ENCODE measurements around the gene SLC6A3. TPM values are rescaled to one million over a fixed set of nuclear protein-coding genes. Genes with fewer than 3 reads are reported as not detected.

SLC6A3 gene
- total RNA-seq, 2 experiments from 2014 or later, result not detected

DNA sequence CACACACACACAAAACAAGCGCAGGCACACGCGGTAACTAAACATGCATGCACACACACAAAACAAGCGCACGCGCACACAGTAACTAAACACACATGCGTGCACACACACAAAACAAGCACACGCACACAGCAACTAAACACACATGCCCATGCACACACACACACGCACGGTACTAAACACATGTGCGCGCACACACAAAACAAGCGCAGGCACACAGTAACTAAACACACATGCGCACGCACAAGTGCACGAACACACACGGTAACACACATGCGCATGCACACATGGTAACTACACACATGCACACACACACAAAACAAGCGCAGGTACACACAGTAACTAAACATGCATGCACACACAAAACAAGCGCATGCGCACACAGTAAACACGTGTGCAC lies 19.9 kb upstream of the SLC6A3 start:
- H3K9me3 Mint-ChIP-seq, result peaks cover 4% of the 10 kb centered on the region
- ATAC-seq (no peak), DNase-seq (no peak)
- no peak overlapping the region for H3K4me3 Mint-ChIP-seq
- no peaks in the 10 kb centered on the region for H3K4me1 Mint-ChIP-seq (ENCODE audit: low read depth)
- TF ChIP-seq, protein P1, sequence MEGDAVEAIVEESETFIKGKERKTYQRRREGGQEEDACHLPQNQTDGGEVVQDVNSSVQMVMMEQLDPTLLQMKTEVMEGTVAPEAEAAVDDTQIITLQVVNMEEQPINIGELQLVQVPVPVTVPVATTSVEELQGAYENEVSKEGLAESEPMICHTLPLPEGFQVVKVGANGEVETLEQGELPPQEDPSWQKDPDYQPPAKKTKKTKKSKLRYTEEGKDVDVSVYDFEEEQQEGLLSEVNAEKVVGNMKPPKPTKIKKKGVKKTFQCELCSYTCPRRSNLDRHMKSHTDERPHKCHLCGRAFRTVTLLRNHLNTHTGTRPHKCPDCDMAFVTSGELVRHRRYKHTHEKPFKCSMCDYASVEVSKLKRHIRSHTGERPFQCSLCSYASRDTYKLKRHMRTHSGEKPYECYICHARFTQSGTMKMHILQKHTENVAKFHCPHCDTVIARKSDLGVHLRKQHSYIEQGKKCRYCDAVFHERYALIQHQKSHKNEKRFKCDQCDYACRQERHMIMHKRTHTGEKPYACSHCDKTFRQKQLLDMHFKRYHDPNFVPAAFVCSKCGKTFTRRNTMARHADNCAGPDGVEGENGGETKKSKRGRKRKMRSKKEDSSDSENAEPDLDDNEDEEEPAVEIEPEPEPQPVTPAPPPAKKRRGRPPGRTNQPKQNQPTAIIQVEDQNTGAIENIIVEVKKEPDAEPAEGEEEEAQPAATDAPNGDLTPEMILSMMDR (IDR thresholded peaks at IDR 0.05), result no peak
- CTCF ChIA-PET, result no interaction called here
- H3K36me3 Mint-ChIP-seq (ENCODE audit: low read depth), result peaks cover 49% of the 10 kb centered on the region
- POLR2A ChIA-PET, result no interaction called here
- no peak overlapping the region for H3K27ac Mint-ChIP-seq
- intact Hi-C loops (cut with micrococcal nuclease), result no loop called here
- H3K27me3 Mint-ChIP-seq, result no peaks in the 10 kb centered on the region

DNA sequence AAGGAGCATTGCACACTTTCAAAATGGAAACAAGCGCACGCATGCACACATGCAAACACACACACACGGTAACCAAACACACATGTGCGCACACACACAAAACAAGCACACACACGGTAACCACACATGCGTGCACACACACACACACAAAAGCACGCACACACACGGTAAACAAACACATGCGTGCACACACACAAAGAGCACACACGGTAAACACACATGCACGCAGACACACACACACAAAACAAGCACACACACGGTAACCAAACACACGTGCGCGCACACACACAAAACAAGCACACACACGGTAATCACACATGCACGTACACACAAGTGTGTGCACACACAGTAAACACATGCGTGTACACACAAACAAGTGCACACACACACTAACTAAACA lies 19.3 kb upstream of the SLC6A3 start:
- H3K4me3 Mint-ChIP-seq, result no peak overlapping the region
- H3K36me3 Mint-ChIP-seq (ENCODE audit: low read depth), result peaks cover 49% of the 10 kb centered on the region
- no peaks in the 10 kb centered on the region for H3K4me1 Mint-ChIP-seq (ENCODE audit: low read depth)
- H3K27ac Mint-ChIP-seq, result no peak overlapping the region
- ATAC-seq, result no peak
- no peak for DNase-seq
- ChIA-PET CTCF (no interaction called here), POLR2A (no interaction called here)
- H3K27me3 Mint-ChIP-seq, result no peaks in the 10 kb centered on the region
- intact Hi-C loops (cut with micrococcal nuclease), result no loop called here
- H3K9me3 Mint-ChIP-seq, result peaks cover 4% of the 10 kb centered on the region
- TF ChIP-seq, protein P1 (IDR thresholded peaks at IDR 0.05), result no peak

DNA sequence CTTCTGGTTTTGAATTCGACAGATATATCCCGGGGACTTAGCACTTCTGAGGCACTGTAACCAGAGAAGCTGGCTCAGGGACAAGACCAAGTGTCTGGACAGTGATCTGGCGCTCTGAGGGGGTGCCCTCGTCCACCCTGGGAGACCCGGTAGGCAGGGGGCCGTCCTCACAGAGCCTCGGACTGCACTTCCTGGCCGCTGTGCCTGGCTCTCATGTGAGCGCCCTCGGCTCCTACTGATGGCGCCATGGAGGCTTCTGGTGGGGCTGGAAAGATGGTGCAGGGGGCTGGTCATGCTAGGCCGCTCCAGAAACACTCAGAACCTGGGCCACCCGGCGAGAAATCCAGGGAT lies 18.8 kb upstream of the SLC6A3 start:
- Mint-ChIP-seq H3K27ac (no peak overlapping the region), H3K4me1 (ENCODE audit: low read depth) (no peaks in the 10 kb centered on the region), H3K27me3 (no peaks in the 10 kb centered on the region), H3K36me3 (ENCODE audit: low read depth) (peaks cover 49% of the 10 kb centered on the region), H3K4me3 (no peak overlapping the region), H3K9me3 (peaks cover 4% of the 10 kb centered on the region)
- POLR2A ChIA-PET, result no interaction called here
- CTCF ChIA-PET, result interaction anchor here (1.0 kb wide), 1 partner anchor 15 kb away, joined by 3 read pairs; no protein-coding TSS in a partner anchor
- intact Hi-C loops (cut with micrococcal nuclease), result no loop called here
- ATAC-seq (no peak), DNase-seq (no peak)
- TF ChIP-seq, protein P1 (IDR thresholded peaks at IDR 0.05), result no peak

DNA sequence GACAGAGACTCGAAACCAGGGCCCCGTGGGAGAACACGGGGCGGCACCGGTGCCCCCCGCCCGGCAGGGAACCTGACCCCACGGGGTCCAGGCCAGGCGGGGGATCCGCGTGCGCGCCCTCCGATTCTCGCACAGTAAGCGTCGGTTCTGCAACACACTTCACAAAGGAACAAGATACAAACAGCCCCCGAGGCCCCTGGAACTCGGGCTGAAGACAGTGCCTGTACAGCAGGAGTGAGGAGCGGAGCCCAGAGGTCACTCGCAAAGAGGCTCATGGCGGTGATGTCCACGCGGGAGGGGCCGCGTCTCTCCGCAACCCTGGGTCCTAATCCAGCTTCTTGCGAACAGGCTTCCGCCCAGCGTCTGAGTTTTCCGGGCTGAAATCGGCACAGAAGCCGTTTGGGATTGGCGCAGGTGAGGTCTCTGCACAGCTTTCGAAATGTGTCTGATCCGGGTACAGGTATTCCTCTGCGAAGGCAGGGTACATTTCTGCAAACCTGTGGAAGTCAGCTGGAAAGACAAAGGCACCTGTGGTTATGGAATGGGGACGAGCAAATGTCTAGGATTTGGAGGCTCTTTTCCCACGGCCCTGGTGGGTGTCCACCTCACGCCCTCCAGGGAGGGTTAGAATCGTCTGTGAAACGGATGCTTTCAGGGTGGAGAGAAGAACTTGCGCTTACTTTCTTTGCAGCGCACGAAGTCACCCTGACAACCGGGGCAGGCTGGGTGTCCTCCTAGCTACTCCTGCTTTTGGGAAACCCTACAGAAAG lies 18.3 kb upstream of the SLC6A3 start:
- CTCF ChIA-PET, result interaction anchor here (1.0 kb wide), 1 partner anchor 16 kb away, joined by 3 read pairs; no protein-coding TSS in a partner anchor
- intact Hi-C loops (cut with micrococcal nuclease), result no loop called here
- DNase-seq, result no peak
- Mint-ChIP-seq H3K36me3 (ENCODE audit: low read depth) (peaks cover 49% of the 10 kb centered on the region), H3K27ac (no peak overlapping the region), H3K27me3 (no peaks in the 10 kb centered on the region), H3K4me1 (ENCODE audit: low read depth) (no peaks in the 10 kb centered on the region), H3K9me3 (peaks cover 4% of the 10 kb centered on the region), H3K4me3 (no peak overlapping the region)
- ATAC-seq, result no peak
- POLR2A ChIA-PET, result no interaction called here
- TF ChIP-seq, protein P1 (IDR thresholded peaks at IDR 0.05), result no peak

DNA sequence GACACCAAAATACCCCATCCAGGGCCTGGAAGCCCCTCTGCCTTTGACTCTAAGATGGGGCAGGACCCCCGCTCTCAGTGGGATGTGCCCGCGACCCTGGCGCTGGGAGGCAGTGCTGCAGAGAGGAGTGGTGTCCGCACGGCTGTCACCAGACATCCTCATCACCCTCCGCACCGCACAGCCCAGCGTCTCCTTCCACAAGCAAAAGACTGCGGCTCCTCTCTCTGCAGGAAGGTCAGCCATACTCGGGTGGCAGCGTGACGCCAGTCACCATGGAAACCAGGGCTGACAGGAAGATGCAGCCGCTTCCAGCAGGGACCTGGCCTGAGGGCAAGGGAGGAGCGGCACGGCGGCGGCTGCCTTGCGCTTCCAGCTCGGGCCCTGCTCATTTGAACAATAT lies 17.1 kb upstream of the SLC6A3 start:
- intact Hi-C loops (cut with micrococcal nuclease), result no loop called here
- ChIA-PET CTCF (no interaction called here), POLR2A (no interaction called here)
- no peaks in the 10 kb centered on the region for H3K4me1 Mint-ChIP-seq (ENCODE audit: low read depth)
- H3K36me3 Mint-ChIP-seq (ENCODE audit: low read depth), result peaks cover 42% of the 10 kb centered on the region
- DNase-seq, result no peak
- H3K9me3 Mint-ChIP-seq, result peaks cover 4% of the 10 kb centered on the region
- H3K4me3 Mint-ChIP-seq, result no peak overlapping the region
- TF ChIP-seq, protein P1 (IDR thresholded peaks at IDR 0.05), result no peak
- H3K27ac Mint-ChIP-seq, result no peak overlapping the region
- no peak for ATAC-seq
- no peaks in the 10 kb centered on the region for H3K27me3 Mint-ChIP-seq
